NB4 (cell line): ENCODE measurements around the gene NAALADL2.

Experiments
- DNase-seq: peaks from one replicate; pipeline ENCODE4 v3.0.0; 2010; ENCODE audit warnings: low read depth
- H3K4me3 ChIP-seq: one replicate; pipeline ENCODE4 v1.5.1; 2011; ENCODE audit warnings: mild to moderate bottlenecking, low read depth, low read length, moderate library complexity
- MAX ChIP-seq: IDR thresholded peaks from 2 replicates; pipeline ENCODE4 v1.6.1; 2011; ENCODE audit warnings: low read depth, low read length
- MYC ChIP-seq: IDR thresholded peaks from 2 replicates; pipeline ENCODE4 v1.6.1; 2011; ENCODE audit warnings: low read depth, low read length
- POLR2A ChIP-seq: IDR thresholded peaks from 2 replicates; pipeline ENCODE4 v1.6.1; 2011; ENCODE audit warnings: mild to moderate bottlenecking; ENCODE audit not compliant: insufficient read length; ENCODE audit errors: extremely low read depth
- TF ChIP-seq, protein P1 (sequence below): IDR thresholded peaks from one replicate; pipeline ENCODE4 v1.5.1; 2012; ENCODE audit warnings: low read depth, low read length

Gene NAALADL2

GRCh38 chr3:175391601-175392000, 532.5 kb downstream of the NAALADL2 start:
- no peak for DNase-seq

DNA sequence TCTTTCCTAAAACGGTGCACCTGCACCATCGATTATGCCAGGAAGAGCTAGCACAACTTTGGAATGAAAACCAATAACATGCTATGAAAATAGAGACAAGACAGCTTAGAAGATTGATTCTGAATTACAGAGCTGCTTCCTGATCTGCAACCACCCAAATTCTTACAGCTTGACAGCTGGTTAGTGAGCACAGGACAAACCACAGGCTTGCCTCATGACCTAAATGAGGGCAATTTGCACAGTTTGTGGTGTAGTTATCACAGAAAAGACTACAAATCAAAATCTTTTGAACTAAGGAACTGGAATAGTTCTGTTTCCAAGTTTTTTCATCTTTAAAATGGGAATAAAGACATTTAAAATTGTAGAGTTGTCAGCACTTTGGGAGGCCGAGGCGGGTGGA, 533.5 kb downstream of the NAALADL2 start:
- TF ChIP-seq MAX (no peak), POLR2A (no peak), MYC (no peak)
- TF ChIP-seq, protein P1, sequence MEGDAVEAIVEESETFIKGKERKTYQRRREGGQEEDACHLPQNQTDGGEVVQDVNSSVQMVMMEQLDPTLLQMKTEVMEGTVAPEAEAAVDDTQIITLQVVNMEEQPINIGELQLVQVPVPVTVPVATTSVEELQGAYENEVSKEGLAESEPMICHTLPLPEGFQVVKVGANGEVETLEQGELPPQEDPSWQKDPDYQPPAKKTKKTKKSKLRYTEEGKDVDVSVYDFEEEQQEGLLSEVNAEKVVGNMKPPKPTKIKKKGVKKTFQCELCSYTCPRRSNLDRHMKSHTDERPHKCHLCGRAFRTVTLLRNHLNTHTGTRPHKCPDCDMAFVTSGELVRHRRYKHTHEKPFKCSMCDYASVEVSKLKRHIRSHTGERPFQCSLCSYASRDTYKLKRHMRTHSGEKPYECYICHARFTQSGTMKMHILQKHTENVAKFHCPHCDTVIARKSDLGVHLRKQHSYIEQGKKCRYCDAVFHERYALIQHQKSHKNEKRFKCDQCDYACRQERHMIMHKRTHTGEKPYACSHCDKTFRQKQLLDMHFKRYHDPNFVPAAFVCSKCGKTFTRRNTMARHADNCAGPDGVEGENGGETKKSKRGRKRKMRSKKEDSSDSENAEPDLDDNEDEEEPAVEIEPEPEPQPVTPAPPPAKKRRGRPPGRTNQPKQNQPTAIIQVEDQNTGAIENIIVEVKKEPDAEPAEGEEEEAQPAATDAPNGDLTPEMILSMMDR, result no peak
- no peak for DNase-seq
- H3K4me3 ChIP-seq, result no peak overlapping the region

More at GRCh38 chr3:175391601-175392000, 532.5 kb downstream of the NAALADL2 start:
- TF ChIP-seq MAX, result no peak
- no peak for TF ChIP-seq MYC
- no peak overlapping the region for H3K4me3 ChIP-seq

- no peak overlapping the region for H3K4me3 ChIP-seq
- no peak for DNase-seq
- TF ChIP-seq MAX, result no peak
Measured at GRCh38 chr3:175397372-175397771, 538.2 kb downstream of the NAALADL2 start.

- no peak overlapping the region for H3K4me3 ChIP-seq
- DNase-seq, result no peak
- TF ChIP-seq MYC (no peak), MAX (no peak), POLR2A (no peak)
- TF ChIP-seq, protein P1, result no peak
Measured at GRCh38 chr3:175398676-175399075, 539.5 kb downstream of the NAALADL2 start.

DNA sequence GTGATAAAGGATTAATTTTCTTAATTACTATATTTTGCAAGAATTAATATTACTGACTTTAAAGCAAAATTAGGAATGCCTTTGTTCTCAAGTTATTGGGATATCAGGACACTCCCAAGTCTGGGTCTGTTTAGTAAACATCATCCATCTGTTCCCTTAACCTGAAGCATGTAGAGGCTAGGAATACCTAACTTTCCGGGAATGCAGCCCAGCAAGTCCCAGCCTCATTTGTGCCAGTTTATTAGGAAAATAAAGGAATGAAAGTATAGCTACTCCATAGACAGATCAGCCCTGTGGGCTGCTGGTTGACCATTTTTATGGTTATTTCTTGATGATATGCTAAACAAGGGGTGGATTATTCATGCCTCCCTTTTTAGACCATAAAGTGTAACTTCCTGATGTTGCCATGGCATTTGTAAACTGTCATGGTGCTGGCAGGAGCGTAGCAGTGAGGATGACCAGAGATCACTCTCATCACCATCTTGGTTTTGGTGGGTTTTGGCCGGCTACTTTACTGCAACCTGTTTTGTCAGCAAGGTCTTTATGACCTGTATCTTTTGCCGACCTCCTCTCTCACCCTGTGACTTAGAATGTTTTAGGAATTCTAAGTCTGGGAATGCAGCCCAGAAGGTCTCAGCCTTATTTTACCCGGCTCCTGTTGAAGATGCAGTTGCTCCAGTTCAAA, 540.2 kb downstream of the NAALADL2 start:
- no peak for DNase-seq
- no peak for TF ChIP-seq MAX
- TF ChIP-seq, protein P1, result no peak
- TF ChIP-seq POLR2A, result no peak
- no peak for TF ChIP-seq MYC

GRCh38 chr3:175404027-175404426, 544.9 kb downstream of the NAALADL2 start:
- H3K4me3 ChIP-seq, result no peak overlapping the region
- TF ChIP-seq, protein P1, result no peak
- no peak for DNase-seq

More for the DNA sequence above, 540.2 kb downstream of the NAALADL2 start:
- H3K4me3 ChIP-seq, result no peak overlapping the region

- no peak for TF ChIP-seq POLR2A
- TF ChIP-seq, protein P1, result no peak
- no peak for TF ChIP-seq MAX
- TF ChIP-seq MYC, result no peak
- no peak overlapping the region for H3K4me3 ChIP-seq
- no peak for DNase-seq
Measured at GRCh38 chr3:175404621-175405020, 545.5 kb downstream of the NAALADL2 start.
